Stimulated activated CD4-positive, alpha-beta T cell treated with anti-CD3 and anti-CD28 coated beads, TNF-alpha, amount 100 ng/mL, for 48 hours (primary cell): ENCODE data around the gene TRIM49D1.
"Not testable (repeated sequence)": the region's sequence is repeated elsewhere in the genome, so short reads cannot be mapped to it uniquely, and the experiment has no call there.

ENCODE experiments used
- DNase-seq, 3 donors: peaks; one replicate each; pipeline ENCODE4 v3.0.0-alpha.2; 2020; ENCODE audit warnings: low read depth in 3 of 3

The TRIM49D1 gene, protein sequence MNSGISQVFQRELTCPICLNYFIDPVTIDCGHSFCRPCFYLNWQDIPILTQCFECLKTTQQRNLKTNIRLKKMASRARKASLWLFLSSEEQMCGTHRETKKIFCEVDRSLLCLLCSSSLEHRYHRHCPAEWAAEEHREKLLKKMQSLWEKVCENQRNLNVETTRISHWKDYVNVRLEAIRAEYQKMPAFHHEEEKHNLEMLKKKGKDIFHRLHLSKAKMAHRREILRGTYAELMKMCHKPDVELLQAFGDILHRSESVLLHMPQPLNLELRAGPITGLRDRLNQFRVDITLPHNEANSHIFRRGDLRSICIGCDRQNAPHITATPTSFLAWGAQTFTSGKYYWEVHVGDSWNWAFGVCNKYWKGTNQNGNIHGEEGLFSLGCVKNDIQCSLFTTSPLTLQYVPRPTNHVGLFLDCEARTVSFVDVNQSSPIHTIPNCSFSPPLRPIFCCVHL

GRCh38 chr11:89922195-89922660, at the start of gene TRIM49D1:
TRIM49D1 (minus strand) TSS chr11:89922245; CDS start chr11:89917710, 4,535 bp downstream.
- no peak for DNase-seq

GRCh38 chr11:89965737-89966136, 43.7 kb upstream of the TRIM49D1 start, which contains the start of gene TRIM64:
TRIM64 (plus strand) TSS chr11:89966037; CDS start chr11:89968504, 2,467 bp downstream.
- not testable (repeated sequence) for DNase-seq

GRCh38 chr11:89960833-89961232, 38.8 kb upstream of the TRIM49D1 start:
- not testable (repeated sequence) for DNase-seq

GRCh38 chr11:89923764-89924163, 1.7 kb upstream of the TRIM49D1 start, which contains the start of gene TRIM49D2:
TRIM49D2 (plus strand) TSS chr11:89924064; CDS start chr11:89926762, 2,698 bp downstream.
- not testable (repeated sequence) for DNase-seq

DNA sequence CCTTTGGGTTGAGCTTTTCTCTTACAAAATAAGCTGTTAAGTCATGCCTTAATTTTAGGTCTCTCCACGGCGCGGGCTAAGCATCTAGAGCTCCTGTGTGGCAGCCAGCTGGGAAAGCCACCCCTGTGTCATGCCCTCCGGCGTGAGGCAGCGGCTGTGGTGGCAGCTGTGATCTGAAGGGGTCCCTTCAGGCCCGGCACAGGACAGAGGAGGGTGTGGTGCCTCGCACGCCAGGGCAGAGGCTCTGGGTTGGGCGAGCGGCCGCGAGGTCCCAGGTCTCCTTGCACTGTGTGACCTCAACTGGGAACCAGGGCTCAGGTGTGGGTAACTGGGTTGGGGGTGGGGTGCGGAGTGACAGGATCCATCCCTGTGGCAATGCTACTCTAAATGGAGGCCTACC, 21.2 kb downstream of the TRIM49D1 start:
- not testable (repeated sequence) for DNase-seq

DNA sequence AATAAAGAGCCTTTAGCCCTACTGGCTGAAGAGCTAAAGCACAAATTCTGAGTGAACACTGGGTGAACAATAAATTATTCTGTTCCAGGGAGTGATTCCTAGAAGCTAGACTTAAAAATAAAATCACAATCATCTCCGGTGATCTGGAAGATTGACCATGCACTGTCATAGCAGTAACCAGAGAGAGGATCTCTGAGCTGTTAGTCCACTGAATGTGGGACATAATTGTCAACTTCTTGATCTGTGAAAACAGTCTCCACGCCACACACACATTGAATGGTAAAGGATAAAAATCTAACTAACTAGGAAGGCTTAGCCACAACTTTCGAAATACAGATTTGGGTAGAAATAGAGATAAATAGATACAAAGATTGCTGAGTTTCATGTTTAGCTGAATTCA, 28.8 kb downstream of the TRIM49D1 start:
- not testable (repeated sequence) for DNase-seq

GRCh38 chr11:89877511-89877910, 44.5 kb downstream of the TRIM49D1 start:
- not testable (repeated sequence) for DNase-seq

DNA sequence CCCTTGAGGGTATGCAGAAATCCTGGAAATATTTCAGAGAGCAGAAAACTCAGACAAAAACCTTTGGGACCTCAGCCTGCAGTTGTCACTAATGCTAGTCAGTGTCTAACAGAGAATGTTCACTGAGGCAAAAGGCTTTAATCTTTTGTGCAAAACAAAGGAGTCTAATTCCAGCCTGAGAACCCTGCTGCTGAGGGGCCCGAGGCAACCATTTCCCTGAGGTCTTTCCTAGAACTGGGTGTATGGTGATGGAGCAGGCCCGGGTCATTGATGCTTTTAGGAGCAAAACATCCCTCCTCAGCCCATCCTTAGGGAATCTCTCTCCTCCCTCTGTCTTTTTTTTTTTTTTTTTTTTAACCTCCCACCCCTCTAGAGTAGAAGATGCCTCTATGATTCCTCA, 49.5 kb downstream of the TRIM49D1 start:
- DNase-seq, result not testable (repeated sequence)

DNA sequence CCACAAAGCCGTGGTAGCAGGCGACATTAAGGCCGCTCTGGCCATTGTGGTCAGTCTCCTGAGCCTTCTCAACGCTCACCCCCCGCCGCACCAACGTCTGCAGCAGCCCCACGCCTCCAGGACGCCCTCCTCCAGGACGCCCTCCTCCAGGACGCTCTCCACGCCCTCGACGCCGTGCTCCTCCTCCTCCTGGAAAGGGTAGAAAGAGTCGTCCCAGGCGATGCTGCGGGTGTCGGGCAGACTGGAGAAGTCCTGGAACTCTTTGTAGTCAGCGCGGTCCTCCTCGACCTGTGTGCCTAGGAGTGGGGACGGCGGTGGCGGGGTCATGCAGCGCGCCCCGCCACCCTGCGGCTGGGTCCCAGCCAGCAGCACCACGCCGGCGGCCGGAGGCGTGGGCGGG, 56.8 kb downstream of the TRIM49D1 start:
- not testable (repeated sequence) for DNase-seq

GRCh38 chr11:89863906-89864704, 57.9 kb downstream of the TRIM49D1 start:
- not testable (repeated sequence) for DNase-seq
